GM19467 (cell line): ENCODE data around the gene SNAI1.

ENCODE experiments used
- ATAC-seq: cut with Tn5 transposase; IDR thresholded peaks from one replicate; pipeline ENCODE4 v1.9.1; 2021; ENCODE audit warnings: mild to moderate bottlenecking, moderate library complexity; ENCODE audit not compliant: unreplicated experiment

Gene SNAI1

GRCh38 chr20:50032955-50033666 lies 50.3 kb downstream of the SNAI1 start:
- no peak for ATAC-seq

DNA sequence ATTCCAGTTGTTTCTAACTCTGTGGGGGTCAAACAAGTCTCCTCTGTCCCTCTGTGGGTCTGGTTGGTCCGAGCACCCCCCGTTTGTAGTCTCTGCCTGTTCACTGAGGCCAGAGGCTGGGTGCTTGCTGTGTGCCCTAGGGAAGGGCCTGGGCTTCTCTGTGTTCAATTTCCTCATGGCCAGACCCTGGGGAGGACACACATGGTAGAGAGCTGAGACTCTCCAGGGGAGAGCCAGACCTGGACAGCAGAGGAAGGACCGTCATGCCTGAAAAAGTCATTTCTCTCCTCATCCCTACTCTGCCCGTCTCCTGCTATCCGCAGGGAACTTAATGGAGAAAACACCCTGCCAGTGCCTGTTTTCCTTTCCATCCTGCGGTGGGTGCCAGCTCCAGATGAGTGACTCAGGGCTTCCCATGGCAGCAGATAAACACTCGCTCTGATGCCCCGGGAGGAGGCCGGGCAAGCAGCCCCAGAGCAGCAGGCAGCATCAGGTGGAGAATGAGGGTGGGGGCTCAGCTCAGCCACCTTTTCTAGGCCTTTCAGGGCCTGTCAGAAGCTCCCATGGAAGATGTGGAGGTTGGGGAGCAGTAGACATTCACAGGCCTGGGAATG lies 51.9 kb downstream of the SNAI1 start:
- ATAC-seq, result no peak

DNA sequence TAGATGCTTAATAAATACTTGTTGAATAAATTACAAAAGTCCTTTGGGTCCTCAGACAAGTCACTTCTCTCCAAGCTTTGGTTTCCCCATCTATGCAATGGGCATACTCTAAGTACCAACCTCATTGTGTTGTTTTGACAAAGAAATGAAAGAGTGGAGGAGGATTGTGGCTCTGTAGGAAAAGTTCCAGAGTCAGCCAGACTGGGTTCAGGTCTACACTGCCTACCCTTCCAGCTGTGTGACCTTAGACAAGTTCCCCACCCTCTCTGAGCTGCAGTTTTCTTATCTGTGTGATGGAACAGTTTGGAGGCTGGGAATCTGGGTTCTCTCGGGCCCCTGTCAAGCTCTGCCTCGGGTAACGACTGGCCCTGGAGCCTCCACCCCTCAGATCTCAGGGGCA lies 53.9 kb downstream of the SNAI1 start:
- no peak for ATAC-seq

GRCh38 chr20:50037123-50037522 lies 54.3 kb downstream of the SNAI1 start:
- ATAC-seq, result no peak

DNA sequence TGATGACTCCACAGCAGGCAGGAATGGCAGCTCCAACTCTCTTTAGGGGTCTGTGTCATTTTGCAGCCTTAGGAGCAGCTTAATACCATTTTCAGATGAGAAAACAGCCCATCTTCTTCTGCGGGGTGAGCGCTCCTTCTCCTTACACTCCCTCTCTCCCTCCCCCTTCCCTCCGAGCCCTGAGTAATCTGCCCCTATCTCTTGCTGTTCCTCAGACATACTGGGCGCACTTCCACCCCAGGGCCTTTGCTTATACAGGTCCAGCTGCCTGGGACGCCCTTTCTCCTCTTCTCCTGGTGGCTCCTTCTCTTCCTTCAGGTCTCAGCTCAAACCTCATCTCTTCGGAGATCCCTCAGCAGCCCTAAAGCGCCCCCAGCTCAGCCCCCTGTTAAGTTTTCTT lies 54.8 kb downstream of the SNAI1 start:
- no peak for ATAC-seq

- no peak for ATAC-seq
Observed at GRCh38 chr20:50038169-50038568, 55.4 kb downstream of the SNAI1 start.
